Heart left ventricle (tissue), 13 donors: Measurements from ENCODE around the gene B3GLCT.
"Not testable (repeated sequence)": the region's sequence is repeated elsewhere in the genome, so short reads cannot be mapped to it uniquely, and the experiment has no call there.

Source experiments
- POLR2A ChIP-seq, 2 donors: fragments of 450-650 bp; IDR thresholded peaks; one replicate each; pipeline ENCODE4 v1.6.1; 2017; ENCODE audit warnings: antibody characterized with exemption in 2 of 2, mild to moderate bottlenecking in 2 of 2, moderate library complexity in 2 of 2
- TF ChIP-seq, protein P1 (sequence below), 12 donors: fragments of 200-600 bp; sonication (generic) in 4 of 12; IDR thresholded peaks; one replicate each; pipeline versions ENCODE4 v1.5.0 to v1.8.0; 2018 to 2022; ENCODE audit warnings: antibody characterized with exemption in 12 of 12, mild to moderate bottlenecking in 5 of 12
- donor health status: ischemic (EF 13 %, LVEDD 7.1; RV severe dilation, severe dysfunction).
- donor health status: DM: no; HTN: yes; CAD: no.
- donor health status: DM: no; HTN: no; CAD: no.
- donor health status: ischemic (EF 25% LVEDD 6.9; RV normal size, moderate dysfunction).
- donor health status: ischemic (EF 25% LVEDD 5.7; RV mildly dilated, moderate dysfunction).
- donor health status: ischemic (EF 35%, LVEDD 5.7; RV mildly dilated, moderate dysfunction).
- donor health status: nonischemic (EF 11% LVEDD 7.7; RV severe dilation, severe dysfunction).
- donor health status: DM: yes; HTN: yes; CAD: no.
- donor health status: PGD.
- donor health status: ischemic (EF 29% LVEDD 5.4; RV normal size, mild dysfunction).
- donor health status: nonischemic (EF 23%, LVEDD 6.1; RV moderate dilation, normal function).

DNA sequence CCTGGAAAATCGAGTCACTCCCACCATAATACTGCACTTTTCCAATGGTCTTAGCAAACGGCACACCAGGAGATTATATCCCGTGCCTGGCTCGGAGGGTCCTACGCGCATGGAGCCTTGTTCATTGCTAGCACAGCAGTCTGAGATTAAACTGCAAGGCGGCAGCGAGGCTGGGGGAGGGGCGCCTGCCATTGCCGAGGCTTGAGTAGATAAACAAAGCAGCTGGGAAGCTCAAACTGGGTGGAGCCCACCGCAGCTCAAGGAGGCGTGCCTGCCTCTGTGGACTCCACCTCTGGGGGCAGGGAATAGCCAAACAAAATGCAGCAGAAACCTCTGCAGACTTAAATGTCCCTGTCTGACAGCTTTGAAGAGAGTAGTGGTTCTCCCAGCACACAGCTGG is 141.1 kb downstream of the B3GLCT start:
- TF ChIP-seq, protein P1, sequence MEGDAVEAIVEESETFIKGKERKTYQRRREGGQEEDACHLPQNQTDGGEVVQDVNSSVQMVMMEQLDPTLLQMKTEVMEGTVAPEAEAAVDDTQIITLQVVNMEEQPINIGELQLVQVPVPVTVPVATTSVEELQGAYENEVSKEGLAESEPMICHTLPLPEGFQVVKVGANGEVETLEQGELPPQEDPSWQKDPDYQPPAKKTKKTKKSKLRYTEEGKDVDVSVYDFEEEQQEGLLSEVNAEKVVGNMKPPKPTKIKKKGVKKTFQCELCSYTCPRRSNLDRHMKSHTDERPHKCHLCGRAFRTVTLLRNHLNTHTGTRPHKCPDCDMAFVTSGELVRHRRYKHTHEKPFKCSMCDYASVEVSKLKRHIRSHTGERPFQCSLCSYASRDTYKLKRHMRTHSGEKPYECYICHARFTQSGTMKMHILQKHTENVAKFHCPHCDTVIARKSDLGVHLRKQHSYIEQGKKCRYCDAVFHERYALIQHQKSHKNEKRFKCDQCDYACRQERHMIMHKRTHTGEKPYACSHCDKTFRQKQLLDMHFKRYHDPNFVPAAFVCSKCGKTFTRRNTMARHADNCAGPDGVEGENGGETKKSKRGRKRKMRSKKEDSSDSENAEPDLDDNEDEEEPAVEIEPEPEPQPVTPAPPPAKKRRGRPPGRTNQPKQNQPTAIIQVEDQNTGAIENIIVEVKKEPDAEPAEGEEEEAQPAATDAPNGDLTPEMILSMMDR (IDR thresholded peaks at IDR 0.05) = not testable (repeated sequence)
- not testable (repeated sequence) for TF ChIP-seq POLR2A (IDR thresholded peaks at IDR 0.05)
